Trophoblast cell (in vitro differentiated cells and primary cell): ENCODE results near the gene UBE2G1.

Source experiments
- DNase-seq, 2 donors: peaks; one replicate each; pipeline ENCODE4 v3.0.0-alpha.2; 2016
- H2AFZ ChIP-seq: 2 replicates; pipeline ENCODE4 v1.6.1; 2013; ENCODE audit warnings: low read length, moderate library complexity, mild to moderate bottlenecking; ENCODE audit not compliant: insufficient read depth, poor library complexity
- H2AK5ac ChIP-seq: 2 replicates; pipeline ENCODE4 v1.6.1; 2013; ENCODE audit warnings: mild to moderate bottlenecking, low read length
- H2BK120ac ChIP-seq: 2 replicates; pipeline ENCODE4 v1.6.1; 2013; ENCODE audit warnings: low read length, mild to moderate bottlenecking, moderate library complexity; ENCODE audit not compliant: insufficient read depth, poor library complexity
- H2BK12ac ChIP-seq: 2 replicates; pipeline ENCODE4 v1.6.1; 2013; ENCODE audit warnings: mild to moderate bottlenecking, low read length, moderate library complexity
- H2BK5ac ChIP-seq: 2 replicates; pipeline ENCODE4 v1.6.1; 2013; ENCODE audit warnings: low read length, low read depth, moderate library complexity, mild to moderate bottlenecking; ENCODE audit not compliant: poor library complexity
- H3K14ac ChIP-seq: 2 replicates; pipeline ENCODE4 v1.6.1; 2013; ENCODE audit warnings: mild to moderate bottlenecking, low read length
- H3K18ac ChIP-seq: 2 replicates; pipeline ENCODE4 v1.6.1; 2013; ENCODE audit warnings: mild to moderate bottlenecking, low read length
- H3K23ac ChIP-seq: 2 replicates; pipeline ENCODE4 v1.6.1; 2013; ENCODE audit warnings: low read length
- H3K27ac ChIP-seq: 2 replicates; pipeline ENCODE4 v1.5.1; 2013; ENCODE audit warnings: low read depth, mild to moderate bottlenecking, inconsistent platforms, low read length, moderate library complexity
- H3K27me3 ChIP-seq: 2 replicates; pipeline ENCODE4 v1.6.1; 2013; ENCODE audit warnings: inconsistent platforms, mild to moderate bottlenecking, low read length, moderate library complexity; ENCODE audit not compliant: insufficient read depth
- H3K36me3 ChIP-seq, 2 experiments: 1 replicate in 1 of 2; 2 replicates in 1 of 2; pipeline ENCODE4 v1.6.1; 2013; ENCODE audit warnings: low read length in 2 of 2, mild to moderate bottlenecking in 2 of 2, moderate library complexity in 1 of 2; ENCODE audit not compliant: insufficient read depth in 2 of 2, control insufficient read depth in 1 of 2
- H3K4ac ChIP-seq: 2 replicates; pipeline ENCODE4 v1.6.1; 2013; ENCODE audit warnings: low read depth, mild to moderate bottlenecking, low read length, moderate library complexity
- H3K4me1 ChIP-seq, 2 experiments: 1 replicate in 1 of 2; 2 replicates in 1 of 2; pipeline ENCODE4 v1.6.1; 2013; ENCODE audit warnings: low read length in 2 of 2, mild to moderate bottlenecking in 2 of 2, moderate library complexity in 1 of 2; ENCODE audit not compliant: insufficient read depth in 2 of 2, control insufficient read depth in 1 of 2
- H3K4me2 ChIP-seq: 2 replicates; pipeline ENCODE4 v1.6.1; 2013; ENCODE audit warnings: inconsistent platforms, mild to moderate bottlenecking, low read length, moderate library complexity
- H3K4me3 ChIP-seq: 2 replicates; pipeline ENCODE4 v1.5.1; 2013; ENCODE audit warnings: mild to moderate bottlenecking, low read depth, low read length, inconsistent platforms
- H3K79me1 ChIP-seq: one replicate; pipeline ENCODE4 v1.6.1; 2013; ENCODE audit warnings: low read length
- H3K79me2 ChIP-seq: 2 replicates; pipeline ENCODE4 v1.6.1; 2013; ENCODE audit warnings: low read length, mild to moderate bottlenecking; ENCODE audit not compliant: control insufficient read depth, insufficient read depth, poor library complexity
- H3K9ac ChIP-seq: 2 replicates; pipeline ENCODE4 v1.6.1; 2013; ENCODE audit warnings: mild to moderate bottlenecking, low read length
- H3K9me3 ChIP-seq: 2 replicates; pipeline ENCODE4 v1.6.1; 2013; ENCODE audit warnings: low read depth, mild to moderate bottlenecking, control low read depth, inconsistent platforms, low read length; ENCODE audit not compliant: insufficient read depth
- H4K12ac ChIP-seq: 2 replicates; pipeline ENCODE4 v1.6.1; 2013; ENCODE audit warnings: low read depth, mild to moderate bottlenecking, low read length, moderate library complexity
- H4K8ac ChIP-seq: 2 replicates; pipeline ENCODE4 v1.6.1; 2013; ENCODE audit warnings: low read depth, mild to moderate bottlenecking, low read length, moderate library complexity
- H4K91ac ChIP-seq: one replicate; pipeline ENCODE4 v1.6.1; 2013; ENCODE audit warnings: low read depth, mild to moderate bottlenecking, low read length, moderate library complexity
- WGBS: extraction: QIAGEN DNeasy Blood & Tissue Kit; methylation state at CpG from one replicate; pipeline ENCODE4 v1.1.7; 2013; ENCODE audit warnings: missing lambda C conversion rate; ENCODE audit not compliant: insufficient read length, insufficient coverage; ENCODE audit errors: extremely low coverage; 5-methylcytosine and 5-hydroxymethylcytosine counted together

UBE2G1 gene

GRCh38 chr17:4405038-4405669 is 38.7 kb upstream of the UBE2G1 start:
- no peaks in the 10 kb centered on the region for H3K36me3 ChIP-seq
- peaks cover 1% of the 10 kb centered on the region for H3K9me3 ChIP-seq
- DNase-seq, result no peak
- no peaks in the 10 kb centered on the region for H3K79me2 ChIP-seq
- H4K91ac ChIP-seq, result peak overlapping the region; percentile 96
- WGBS, result no CpG with 5 or more reads among the region's 7 CpGs
- peak overlapping the region; percentile 4 for H3K18ac ChIP-seq
- H3K9ac ChIP-seq, result no peak overlapping the region
- H3K4me1 ChIP-seq, result peaks cover 5 to 15% of the 10 kb centered on the region in 2 experiments
- H4K12ac ChIP-seq, result no peak overlapping the region
- no peak overlapping the region for H3K27ac ChIP-seq
- H2AFZ ChIP-seq, result no peak overlapping the region
- no peaks in the 10 kb centered on the region for H3K27me3 ChIP-seq
- no peak overlapping the region for H4K8ac ChIP-seq
- peak overlapping the region; percentile 52 for H3K4me3 ChIP-seq
- no peak overlapping the region for H3K4ac ChIP-seq
- H2BK5ac ChIP-seq, result no peak overlapping the region
- no peak overlapping the region for H3K4me2 ChIP-seq
- no peak overlapping the region for H3K23ac ChIP-seq
- peak overlapping the region; percentile 4 for H3K14ac ChIP-seq
- H3K79me1 ChIP-seq, result peaks cover 11% of the 10 kb centered on the region
- peak overlapping the region; percentile 8 for H2AK5ac ChIP-seq
- H2BK120ac ChIP-seq, result peak overlapping the region; percentile 54
- H2BK12ac ChIP-seq, result peak overlapping the region; percentile 76

- no peak for DNase-seq
- peaks cover 17% of the 10 kb centered on the region for H3K79me1 ChIP-seq
- H2BK12ac ChIP-seq, result no peak overlapping the region
- H3K4me3 ChIP-seq, result no peak overlapping the region
- no peak overlapping the region for H4K12ac ChIP-seq
- H4K91ac ChIP-seq, result no peak overlapping the region
- H3K79me2 ChIP-seq, result peaks cover 2% of the 10 kb centered on the region
- H3K4ac ChIP-seq, result no peak overlapping the region
- no peak overlapping the region for H2BK120ac ChIP-seq
- no peak overlapping the region for H3K9ac ChIP-seq
- H3K4me2 ChIP-seq, result no peak overlapping the region
- no peak overlapping the region for H2AFZ ChIP-seq
- peaks cover 26% of the 10 kb centered on the region in 2 experiments for H3K4me1 ChIP-seq
- H2BK5ac ChIP-seq, result no peak overlapping the region
- no CpG with 5 or more reads among the region's 6 CpGs for WGBS
- H2AK5ac ChIP-seq, result no peak overlapping the region
- no peaks in the 10 kb centered on the region for H3K27me3 ChIP-seq
- H3K36me3 ChIP-seq, result no peaks in the 10 kb centered on the region
- H3K9me3 ChIP-seq, result peaks cover 1% of the 10 kb centered on the region
- no peak overlapping the region for H3K27ac ChIP-seq
- H3K23ac ChIP-seq, result no peak overlapping the region
- H3K18ac ChIP-seq, result no peak overlapping the region
- no peak overlapping the region for H3K14ac ChIP-seq
- H4K8ac ChIP-seq, result no peak overlapping the region
These were observed 31.4 kb upstream of the UBE2G1 start for GRCh38 chr17:4397840-4398239.

- peak overlapping the region; percentile 79 for H2BK120ac ChIP-seq
- peak overlapping the region; percentile 62 for H3K14ac ChIP-seq
- DNase-seq, result no peak
- no peak overlapping the region for H3K23ac ChIP-seq
- no peaks in the 10 kb centered on the region for H3K36me3 ChIP-seq
- H3K79me1 ChIP-seq, result peaks cover 17% of the 10 kb centered on the region
- H2AFZ ChIP-seq, result no peak overlapping the region
- peaks cover 2% of the 10 kb centered on the region for H3K79me2 ChIP-seq
- H2BK12ac ChIP-seq, result peak overlapping the region; percentile 83
- H3K4me1 ChIP-seq, result peaks cover 26% of the 10 kb centered on the region in 2 experiments
- peak overlapping the region; percentile 85 for H3K27ac ChIP-seq
- H2BK5ac ChIP-seq, result peak overlapping the region; percentile 55
- H3K9ac ChIP-seq, result no peak overlapping the region
- no peaks in the 10 kb centered on the region for H3K27me3 ChIP-seq
- WGBS, result no CpG with 5 or more reads among the region's 3 CpGs
- peak overlapping the region; percentile 77 for H3K4ac ChIP-seq
- H4K91ac ChIP-seq, result peak overlapping the region; percentile 86
- no peak overlapping the region for H3K4me3 ChIP-seq
- peak overlapping the region; percentile 76 for H2AK5ac ChIP-seq
- H4K12ac ChIP-seq, result no peak overlapping the region
- no peaks in the 10 kb centered on the region for H3K9me3 ChIP-seq
- H3K4me2 ChIP-seq, result no peak overlapping the region
- peak overlapping the region; percentile 80 for H4K8ac ChIP-seq
- no peak overlapping the region for H3K18ac ChIP-seq
These were observed 28.6 kb upstream of the UBE2G1 start for GRCh38 chr17:4395111-4395478.

GRCh38 chr17:4394208-4395110 is 28.0 kb upstream of the UBE2G1 start:
- Histone ChIP-seq H4K12ac (peak overlapping the region; percentile 57), H2BK5ac (peak overlapping the region; percentile 55), H3K9ac (no peak overlapping the region), H3K79me1 (peaks cover 17% of the 10 kb centered on the region), H4K8ac (peak overlapping the region; percentile 80), H3K4me2 (peak overlapping the region; percentile 29), H4K91ac (peak overlapping the region; percentile 86), H3K9me3 (no peaks in the 10 kb centered on the region), H3K4me1 (peaks cover 26% of the 10 kb centered on the region in 2 experiments), H3K23ac (no peak overlapping the region), H3K27ac (peak overlapping the region; percentile 85), H3K18ac (peak overlapping the region; percentile 36), H3K4me3 (no peak overlapping the region), H3K27me3 (no peaks in the 10 kb centered on the region), H2BK120ac (peak overlapping the region; percentile 79), H2AK5ac (peak overlapping the region; percentile 76), H2BK12ac (peak overlapping the region; percentile 83), H3K4ac (peak overlapping the region; percentile 77), H3K79me2 (peaks cover 2% of the 10 kb centered on the region), H3K14ac (peak overlapping the region; percentile 72), H3K36me3 (no peaks in the 10 kb centered on the region), H2AFZ (peak overlapping the region; percentile 32)
- WGBS, result no CpG with 5 or more reads among the region's 5 CpGs
- peak; percentile 77 to 86 for DNase-seq
